Ectodermal cell (in vitro differentiated cells): ENCODE measurements around the gene DMD.
"Not testable (repeated sequence)": the region's sequence is repeated elsewhere in the genome, so short reads cannot be mapped to it uniquely, and the experiment has no call there.

Experiments
- H3K27ac ChIP-seq: 2 replicates; pipeline ENCODE4 v1.7.0; 2013; ENCODE audit warnings: mild to moderate bottlenecking, low read depth, low read length; ENCODE audit not compliant: insufficient read depth, poor library complexity, severe bottlenecking
- H3K27me3 ChIP-seq: 2 replicates; pipeline ENCODE4 v1.7.0; 2013; ENCODE audit warnings: mild to moderate bottlenecking, low read length; ENCODE audit not compliant: insufficient read depth, control insufficient read depth, poor library complexity, severe bottlenecking
- H3K36me3 ChIP-seq: one replicate; pipeline ENCODE4 v1.7.0; 2013; ENCODE audit warnings: low read length; ENCODE audit not compliant: control insufficient read depth, insufficient read depth
- H3K4me1 ChIP-seq: one replicate; pipeline ENCODE4 v1.7.0; 2013; ENCODE audit warnings: low read length; ENCODE audit not compliant: control insufficient read depth, insufficient read depth
- H3K4me3 ChIP-seq: 2 replicates; pipeline ENCODE4 v1.7.0; 2013; ENCODE audit warnings: low read depth, low read length, control low read depth; ENCODE audit not compliant: insufficient read depth
- H3K9me3 ChIP-seq: 2 replicates; pipeline ENCODE4 v1.7.0; 2013; ENCODE audit warnings: mild to moderate bottlenecking, low read length, moderate library complexity; ENCODE audit not compliant: control insufficient read depth
- WGBS, 2 experiments: methylation state at CpG; one replicate each; pipeline ENCODE4 v1.1.7; 2013; ENCODE audit warnings: missing lambda C conversion rate in 2 of 2; 5-methylcytosine and 5-hydroxymethylcytosine counted together

Gene DMD

DNA sequence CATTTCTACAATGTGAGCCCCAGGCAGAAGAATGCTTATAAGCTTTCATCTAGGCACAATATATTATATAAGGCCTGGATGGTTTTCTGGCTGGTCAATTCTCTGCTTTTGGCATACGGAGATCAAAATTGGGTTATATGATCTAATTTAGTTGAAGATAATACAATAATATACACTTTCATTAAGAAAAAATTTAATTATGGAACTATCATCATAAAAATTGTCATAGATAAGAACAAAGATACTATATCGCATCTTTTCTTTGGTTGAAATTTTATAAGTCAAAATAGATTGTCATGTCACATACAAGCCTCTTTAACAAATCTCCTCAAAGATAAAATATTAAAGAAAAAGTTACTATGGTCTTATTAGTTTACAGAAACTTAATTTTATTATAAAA, 17.1 kb downstream of the DMD start:
- H3K4me1 ChIP-seq = no peaks in the 10 kb centered on the region
- H3K27ac ChIP-seq = no peak overlapping the region
- no CpG with 5 or more reads among the region's 2 CpGs for WGBS, 2 experiments

DNA sequence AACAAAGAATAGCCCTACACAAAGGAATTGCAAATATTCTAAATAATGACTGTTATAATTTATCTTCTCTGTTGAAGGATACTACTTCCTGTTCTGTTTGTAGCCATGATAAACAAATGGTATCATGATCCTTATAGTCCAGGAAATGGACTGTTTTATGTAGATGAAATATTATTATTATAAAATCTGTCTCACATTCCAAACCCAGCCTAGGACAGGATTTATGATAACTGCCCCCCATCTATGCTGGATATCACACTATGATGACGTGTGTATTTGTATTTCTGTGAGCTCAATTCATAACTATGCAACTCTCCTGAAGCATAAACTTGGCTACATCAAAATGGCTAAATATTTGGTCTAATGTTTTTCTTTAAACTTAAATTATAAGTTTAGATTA, 21.3 kb downstream of the DMD start:
- Histone ChIP-seq H3K4me3 (no peak overlapping the region), H3K27ac (no peak overlapping the region), H3K27me3 (no peaks in the 10 kb centered on the region), H3K4me1 (no peaks in the 10 kb centered on the region), H3K36me3 (no peaks in the 10 kb centered on the region), H3K9me3 (no peaks in the 10 kb centered on the region)
- WGBS, 2 experiments = 100% methylated on average over 1 of the region's 1 CpG; no CpG with 5 or more reads in 1 of the 2 experiments

More for the DNA sequence above, 17.1 kb downstream of the DMD start:
- Histone ChIP-seq H3K36me3 (no peaks in the 10 kb centered on the region), H3K4me3 (no peak overlapping the region), H3K27me3 (no peaks in the 10 kb centered on the region), H3K9me3 (no peaks in the 10 kb centered on the region)

DNA sequence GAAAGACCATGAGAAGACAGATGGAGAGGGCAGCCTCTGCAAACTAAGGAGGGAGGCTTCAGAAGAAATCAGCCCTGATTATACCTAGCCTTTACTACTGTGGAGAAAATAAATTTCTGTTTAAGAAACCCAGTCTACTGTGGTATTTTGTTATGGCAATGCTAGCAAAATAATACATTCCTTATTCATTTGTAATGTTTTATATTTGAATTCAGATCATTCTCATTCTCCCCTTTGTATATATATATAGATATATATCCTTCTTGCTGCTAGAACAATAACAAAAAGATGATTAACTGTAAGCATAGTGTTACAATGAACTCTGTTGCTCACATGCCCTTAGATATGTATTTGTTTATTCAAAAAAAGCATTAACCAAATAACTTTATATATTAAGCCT, 22.5 kb downstream of the DMD start:
- no peaks in the 10 kb centered on the region for H3K27me3 ChIP-seq
- H3K4me1 ChIP-seq = no peaks in the 10 kb centered on the region
- no peak overlapping the region for H3K27ac ChIP-seq
- no peaks in the 10 kb centered on the region for H3K36me3 ChIP-seq
- no peak overlapping the region for H3K4me3 ChIP-seq
- H3K9me3 ChIP-seq = no peaks in the 10 kb centered on the region

DNA sequence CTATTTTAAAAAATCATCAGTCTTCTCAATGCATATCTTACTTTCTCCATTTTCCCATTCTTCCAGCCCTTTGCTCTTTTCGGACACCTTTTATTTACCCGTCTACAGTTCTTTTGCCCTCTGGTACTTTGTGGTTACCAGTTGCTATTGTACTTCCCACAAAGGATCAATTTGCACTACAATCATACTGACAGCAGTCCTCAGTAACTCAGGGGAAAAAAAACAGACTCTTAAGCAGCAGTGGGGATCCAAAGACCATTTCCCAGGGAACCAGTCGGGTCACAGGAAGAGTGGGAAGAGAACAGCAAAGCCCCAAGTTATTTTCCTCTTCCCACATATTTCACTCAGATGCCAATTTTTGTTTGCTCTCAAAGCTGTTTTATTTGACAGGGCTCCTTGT, 23.1 kb downstream of the DMD start:
- no peaks in the 10 kb centered on the region for H3K27me3 ChIP-seq
- WGBS, 2 experiments = 0 to 1% methylated on average over 3 of the region's 3 CpGs

DNA sequence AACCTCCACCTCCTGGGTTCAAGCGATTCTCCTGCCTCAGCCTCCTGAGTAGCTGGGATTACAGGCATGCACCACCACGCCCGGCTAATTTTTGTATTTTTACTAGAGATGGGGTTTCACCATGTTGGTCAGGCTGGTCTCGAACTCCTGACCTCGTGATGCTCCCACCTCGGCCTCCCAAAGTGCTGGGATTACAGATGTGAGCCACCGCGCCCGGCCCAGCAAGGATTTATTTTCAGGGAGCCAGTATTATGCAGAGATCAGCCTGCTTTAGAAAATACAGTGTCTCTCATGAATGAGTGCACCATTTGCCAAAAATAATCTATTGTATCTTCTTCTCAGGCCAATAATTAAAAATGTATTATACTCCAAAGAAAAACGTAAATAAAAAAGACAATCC, 26.5 kb downstream of the DMD start:
- not testable (repeated sequence) for H3K4me1 ChIP-seq, H3K9me3 ChIP-seq, H3K36me3 ChIP-seq, H3K27me3 ChIP-seq, H3K4me3 ChIP-seq, H3K27ac ChIP-seq
- 87 to 95% methylated on average over 7 to 9 of the region's 10 CpGs for WGBS, 2 experiments

More for the DNA sequence above, 23.1 kb downstream of the DMD start:
- Histone ChIP-seq H3K9me3 (no peaks in the 10 kb centered on the region), H3K27ac (no peak overlapping the region), H3K4me3 (no peak overlapping the region), H3K36me3 (no peaks in the 10 kb centered on the region), H3K4me1 (no peaks in the 10 kb centered on the region)

DNA sequence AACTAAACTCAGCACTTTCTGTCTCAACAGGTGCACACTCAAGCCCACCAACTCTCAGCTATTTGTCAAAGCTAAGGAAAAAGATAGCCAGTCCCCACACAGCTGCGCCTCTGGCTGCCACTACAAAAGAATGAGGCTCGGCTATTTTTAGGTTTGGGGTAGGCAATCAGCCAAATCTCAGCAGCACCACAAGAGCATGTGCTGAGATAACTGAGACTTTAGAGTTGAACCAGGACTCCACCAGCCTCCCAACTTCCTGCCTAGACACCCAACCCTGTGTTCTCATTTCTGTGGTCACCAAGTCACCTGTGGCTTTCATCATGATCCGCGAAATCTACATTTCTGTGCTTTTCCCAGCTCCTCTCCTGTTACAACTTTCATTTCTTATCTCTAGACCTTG, 28.0 kb downstream of the DMD start:
- no peaks in the 10 kb centered on the region for H3K27me3 ChIP-seq
- WGBS, 2 experiments = 66 to 75% methylated on average over 4 of the region's 4 CpGs
- no peaks in the 10 kb centered on the region for H3K9me3 ChIP-seq
- H3K4me3 ChIP-seq = no peak overlapping the region
- no peak overlapping the region for H3K27ac ChIP-seq
- no peaks in the 10 kb centered on the region for H3K36me3 ChIP-seq
- no peaks in the 10 kb centered on the region for H3K4me1 ChIP-seq

DNA sequence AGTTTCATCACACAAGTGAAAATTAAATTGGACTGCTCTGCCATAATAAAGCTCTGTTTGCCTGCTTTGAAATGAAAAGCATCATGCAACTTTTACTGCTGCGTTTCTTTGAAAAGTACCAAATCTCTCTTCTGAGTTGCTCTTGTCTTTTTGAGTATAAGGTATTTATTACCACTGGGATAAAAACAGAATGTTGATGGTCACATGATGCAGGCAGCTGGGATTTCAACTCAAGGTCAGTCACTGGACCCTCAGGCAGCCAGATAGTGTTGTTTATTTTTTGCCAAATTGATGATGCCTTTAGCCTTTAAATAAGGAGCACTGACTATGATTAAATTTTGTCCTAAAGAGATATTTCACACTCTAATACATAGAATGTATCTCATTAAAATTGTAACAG, 32.7 kb downstream of the DMD start:
- H3K27ac ChIP-seq = no peak overlapping the region
- H3K4me3 ChIP-seq = no peak overlapping the region
- no peaks in the 10 kb centered on the region for H3K4me1 ChIP-seq
- no peaks in the 10 kb centered on the region for H3K27me3 ChIP-seq
- H3K36me3 ChIP-seq = no peaks in the 10 kb centered on the region
- no peaks in the 10 kb centered on the region for H3K9me3 ChIP-seq
- WGBS, 2 experiments = 93 to 100% methylated on average over 1 of the region's 1 CpG

DNA sequence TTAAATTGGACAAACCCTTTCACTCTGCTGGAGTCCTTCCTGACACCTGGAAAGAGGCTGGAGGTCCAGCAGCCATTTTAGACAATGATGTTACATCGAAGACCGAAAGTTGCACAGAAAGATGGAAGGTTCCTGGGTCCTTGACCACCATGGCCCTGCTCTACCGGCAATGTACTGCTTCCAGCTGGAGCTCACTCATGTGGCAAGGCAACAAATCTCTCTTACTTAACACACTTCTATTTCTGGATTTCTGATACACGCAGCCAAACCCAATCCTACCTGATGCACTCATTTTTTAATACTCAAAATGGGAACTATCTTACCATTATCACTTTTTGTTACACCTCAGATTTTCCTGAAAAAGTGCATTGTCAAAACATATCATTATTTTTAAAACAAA, 33.1 kb downstream of the DMD start:
- Histone ChIP-seq H3K9me3 (no peaks in the 10 kb centered on the region), H3K36me3 (no peaks in the 10 kb centered on the region), H3K27ac (no peak overlapping the region), H3K4me3 (no peak overlapping the region), H3K4me1 (no peaks in the 10 kb centered on the region), H3K27me3 (no peaks in the 10 kb centered on the region)
- 96 to 98% methylated on average over 4 of the region's 4 CpGs for WGBS, 2 experiments

DNA sequence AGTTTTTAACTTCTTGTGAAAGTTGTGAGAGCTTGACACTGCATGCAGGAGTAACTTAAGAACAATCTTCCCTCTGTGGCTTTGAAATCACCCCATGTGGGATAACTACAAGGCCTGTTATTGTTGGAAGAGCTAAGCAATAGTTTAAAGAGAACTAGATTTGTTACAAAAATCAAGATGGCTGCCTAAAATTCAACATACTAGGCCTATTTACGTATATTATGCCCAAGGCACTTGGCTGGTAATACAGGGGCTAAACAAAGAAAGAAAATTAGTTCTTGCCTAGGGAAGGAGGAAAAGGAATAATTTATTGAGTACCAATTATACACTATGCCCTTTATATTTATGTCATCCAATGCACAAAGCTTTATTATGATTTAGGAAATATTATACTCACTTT, 36.1 kb downstream of the DMD start:
- no peaks in the 10 kb centered on the region for H3K4me1 ChIP-seq
- WGBS, 2 experiments = no CpG with 5 or more reads among the region's 1 CpG
- no peak overlapping the region for H3K27ac ChIP-seq
- no peaks in the 10 kb centered on the region for H3K9me3 ChIP-seq
- no peaks in the 10 kb centered on the region for H3K36me3 ChIP-seq
- H3K27me3 ChIP-seq = no peaks in the 10 kb centered on the region
- H3K4me3 ChIP-seq = no peak overlapping the region

DNA sequence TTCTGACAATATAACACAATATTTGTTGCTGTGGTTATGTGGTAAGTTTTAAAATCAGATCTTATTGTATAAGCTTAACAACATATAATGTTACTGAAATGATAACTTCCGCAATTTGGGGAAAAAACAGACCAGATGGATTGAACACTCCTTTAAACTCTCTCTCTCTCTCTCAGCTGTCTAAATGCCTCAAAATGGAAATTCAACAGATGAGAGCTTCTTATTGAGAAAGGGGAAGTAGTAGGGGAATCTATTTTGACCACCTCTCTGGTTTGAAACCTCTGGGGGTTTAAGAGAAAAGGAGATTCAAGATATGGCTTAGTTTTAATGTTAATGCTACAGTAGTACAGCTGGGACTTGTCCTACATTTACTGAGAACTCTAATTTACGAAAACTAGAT, 40.3 kb downstream of the DMD start:
- no peaks in the 10 kb centered on the region for H3K4me1 ChIP-seq
- no peaks in the 10 kb centered on the region for H3K9me3 ChIP-seq
- 73 to 100% methylated on average over 1 of the region's 2 CpGs for WGBS, 2 experiments
- H3K4me3 ChIP-seq = no peak overlapping the region
- H3K27me3 ChIP-seq = no peaks in the 10 kb centered on the region
- no peaks in the 10 kb centered on the region for H3K36me3 ChIP-seq
- no peak overlapping the region for H3K27ac ChIP-seq

DNA sequence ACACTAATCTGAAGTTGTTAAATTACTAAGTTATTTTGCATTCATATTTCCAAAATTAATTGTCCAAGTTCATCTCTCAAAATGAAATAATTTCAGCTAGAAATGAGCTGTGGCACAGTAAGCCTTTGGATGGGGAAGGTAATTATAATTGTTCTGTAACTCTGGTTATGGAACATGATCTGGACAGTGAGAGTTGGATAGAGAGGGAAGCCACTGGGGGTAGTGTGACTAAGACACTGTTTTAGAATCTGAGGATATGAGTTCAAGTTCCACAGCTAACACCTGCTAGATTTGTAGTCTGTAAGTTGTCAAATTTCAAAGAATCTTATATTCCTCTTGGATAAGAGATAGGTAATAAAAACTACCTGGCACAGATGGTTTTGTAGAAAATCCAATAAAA, 49.5 kb downstream of the DMD start:
- Histone ChIP-seq H3K4me1 (no peaks in the 10 kb centered on the region), H3K27me3 (no peaks in the 10 kb centered on the region), H3K36me3 (no peaks in the 10 kb centered on the region), H3K4me3 (no peak overlapping the region), H3K27ac (no peak overlapping the region), H3K9me3 (no peaks in the 10 kb centered on the region)
